ENCODE data around the gene THUMPD3. TPM values are rescaled to one million over a fixed set of nuclear protein-coding genes. Genes with fewer than 3 reads are reported as not detected.
A peak's percentile ranks its signal among the peaks of the same experiment; 100 is the strongest.

The THUMPD3 gene, protein sequence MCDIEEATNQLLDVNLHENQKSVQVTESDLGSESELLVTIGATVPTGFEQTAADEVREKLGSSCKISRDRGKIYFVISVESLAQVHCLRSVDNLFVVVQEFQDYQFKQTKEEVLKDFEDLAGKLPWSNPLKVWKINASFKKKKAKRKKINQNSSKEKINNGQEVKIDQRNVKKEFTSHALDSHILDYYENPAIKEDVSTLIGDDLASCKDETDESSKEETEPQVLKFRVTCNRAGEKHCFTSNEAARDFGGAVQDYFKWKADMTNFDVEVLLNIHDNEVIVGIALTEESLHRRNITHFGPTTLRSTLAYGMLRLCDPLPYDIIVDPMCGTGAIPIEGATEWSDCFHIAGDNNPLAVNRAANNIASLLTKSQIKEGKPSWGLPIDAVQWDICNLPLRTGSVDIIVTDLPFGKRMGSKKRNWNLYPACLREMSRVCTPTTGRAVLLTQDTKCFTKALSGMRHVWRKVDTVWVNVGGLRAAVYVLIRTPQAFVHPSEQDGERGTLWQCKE
- 10 to 100 TPM; 31.8 to 42.3 (median 34.5) TPM for total RNA-seq

DNA sequence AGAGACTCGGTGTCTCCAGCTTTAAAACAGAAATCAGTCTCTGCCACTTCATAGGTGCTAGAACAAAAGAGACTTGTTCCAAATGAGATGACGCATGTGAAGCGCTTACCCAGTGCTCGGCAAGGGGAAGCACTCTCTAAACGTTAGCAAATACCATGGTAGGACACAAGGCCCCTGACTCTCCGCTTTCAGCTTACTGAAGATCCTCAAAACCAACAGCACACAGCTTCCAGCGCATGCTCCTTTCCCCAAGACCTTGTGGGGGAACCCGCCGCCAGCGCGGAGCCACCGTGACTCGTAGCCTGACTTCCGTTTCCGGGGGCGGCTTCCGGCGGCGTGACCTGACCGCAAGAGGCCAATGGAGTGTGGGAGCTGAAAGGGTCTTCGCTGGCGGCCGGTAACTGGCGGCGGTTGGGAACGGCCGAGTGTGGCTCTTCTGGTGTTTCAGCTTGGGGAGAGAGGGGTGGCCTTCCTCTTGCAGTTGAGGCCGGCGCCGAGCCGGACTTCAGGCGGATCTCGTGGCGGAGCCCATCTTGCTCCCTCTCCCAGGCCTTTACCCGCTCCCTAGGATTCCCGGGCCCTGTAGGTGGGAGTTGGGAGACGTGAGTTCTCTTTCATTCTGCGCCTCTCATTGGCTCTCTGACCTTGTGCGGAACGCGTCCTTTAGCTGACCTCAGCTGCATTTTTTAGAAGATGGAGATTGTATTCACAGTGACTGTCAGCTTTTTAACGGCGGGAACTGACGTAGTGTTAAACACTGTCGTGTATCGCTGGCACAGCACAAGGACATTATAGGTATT, at the start of gene THUMPD3:
Gene THUMPD3 (plus strand): TSS at position 324 of the 800 bp plus-strand sequence. CDS start 2,015 bp downstream, outside the sequence.
- 0 to 1% methylated on average over 33 to 37 of the region's 46 CpGs for WGBS, 2 donors
- peaks cover 3 to 5% of the 10 kb centered on the region in 2 donors for H3K4me1 ChIP-seq
- H3K27me3 ChIP-seq, result no peaks in the 10 kb centered on the region
- peak; percentile 88 to 93 for DNase-seq
- peaks cover 19 to 22% of the 10 kb centered on the region in 2 donors for H3K36me3 ChIP-seq
- H3K4me3 ChIP-seq (replicated peaks in 1 of 3), result peak within 1 kb of the TSS; percentile 36 to 88 (median 57)
- H3K9me3 ChIP-seq, result no peaks in the 10 kb centered on the region
- peak in 1 of 2 donors; percentile 83 for TF ChIP-seq POLR2A (IDR thresholded peaks at IDR 0.05)
- TF ChIP-seq, protein P1, sequence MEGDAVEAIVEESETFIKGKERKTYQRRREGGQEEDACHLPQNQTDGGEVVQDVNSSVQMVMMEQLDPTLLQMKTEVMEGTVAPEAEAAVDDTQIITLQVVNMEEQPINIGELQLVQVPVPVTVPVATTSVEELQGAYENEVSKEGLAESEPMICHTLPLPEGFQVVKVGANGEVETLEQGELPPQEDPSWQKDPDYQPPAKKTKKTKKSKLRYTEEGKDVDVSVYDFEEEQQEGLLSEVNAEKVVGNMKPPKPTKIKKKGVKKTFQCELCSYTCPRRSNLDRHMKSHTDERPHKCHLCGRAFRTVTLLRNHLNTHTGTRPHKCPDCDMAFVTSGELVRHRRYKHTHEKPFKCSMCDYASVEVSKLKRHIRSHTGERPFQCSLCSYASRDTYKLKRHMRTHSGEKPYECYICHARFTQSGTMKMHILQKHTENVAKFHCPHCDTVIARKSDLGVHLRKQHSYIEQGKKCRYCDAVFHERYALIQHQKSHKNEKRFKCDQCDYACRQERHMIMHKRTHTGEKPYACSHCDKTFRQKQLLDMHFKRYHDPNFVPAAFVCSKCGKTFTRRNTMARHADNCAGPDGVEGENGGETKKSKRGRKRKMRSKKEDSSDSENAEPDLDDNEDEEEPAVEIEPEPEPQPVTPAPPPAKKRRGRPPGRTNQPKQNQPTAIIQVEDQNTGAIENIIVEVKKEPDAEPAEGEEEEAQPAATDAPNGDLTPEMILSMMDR (IDR thresholded peaks at IDR 0.05), result no peak
- intact Hi-C loops (cut with DNase I), result loop anchor here (10.0 kb wide), 1 partner anchor 62 kb away; no protein-coding TSS in a partner anchor
- H3K27ac ChIP-seq, result peak within 1 kb of the TSS; percentile 54 to 86 (median 79)

DNA sequence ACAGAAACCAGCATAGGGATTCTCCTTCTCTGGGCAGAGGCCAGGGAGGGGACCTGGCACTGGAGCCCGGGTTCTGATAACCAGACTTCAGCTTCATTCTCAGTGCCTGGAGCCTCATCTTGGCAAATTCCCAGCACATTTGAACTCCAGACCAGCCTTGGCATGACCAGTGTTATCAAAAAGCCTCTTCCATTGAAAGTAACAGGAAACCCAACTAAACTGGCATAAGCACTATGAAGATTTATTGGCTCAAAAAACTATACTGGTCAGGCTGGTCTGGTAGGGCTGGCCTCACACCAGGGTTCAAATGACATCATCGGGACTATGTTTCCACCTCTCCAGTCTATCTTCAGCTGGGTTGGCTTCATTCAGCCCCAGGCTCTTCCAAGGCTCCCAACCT, 48.1 kb upstream of the THUMPD3 start:
- no peak overlapping the region for H3K4me3 ChIP-seq (replicated peaks in 1 of 3)
- H3K4me1 ChIP-seq, result peaks cover 0 to 4% of the 10 kb centered on the region in 2 donors
- 59 to 61% methylated on average over 2 of the region's 2 CpGs for WGBS, 2 donors
- DNase-seq, result no peak
- no peaks in the 10 kb centered on the region for H3K36me3 ChIP-seq
- H3K9me3 ChIP-seq, result no peaks in the 10 kb centered on the region
- intact Hi-C loops (cut with DNase I), result no loop called here
- TF ChIP-seq, protein P1 (IDR thresholded peaks at IDR 0.05), result no peak
- no peak for TF ChIP-seq POLR2A (IDR thresholded peaks at IDR 0.05)
- no peaks in the 10 kb centered on the region for H3K27me3 ChIP-seq
- no peak overlapping the region for H3K27ac ChIP-seq

DNA sequence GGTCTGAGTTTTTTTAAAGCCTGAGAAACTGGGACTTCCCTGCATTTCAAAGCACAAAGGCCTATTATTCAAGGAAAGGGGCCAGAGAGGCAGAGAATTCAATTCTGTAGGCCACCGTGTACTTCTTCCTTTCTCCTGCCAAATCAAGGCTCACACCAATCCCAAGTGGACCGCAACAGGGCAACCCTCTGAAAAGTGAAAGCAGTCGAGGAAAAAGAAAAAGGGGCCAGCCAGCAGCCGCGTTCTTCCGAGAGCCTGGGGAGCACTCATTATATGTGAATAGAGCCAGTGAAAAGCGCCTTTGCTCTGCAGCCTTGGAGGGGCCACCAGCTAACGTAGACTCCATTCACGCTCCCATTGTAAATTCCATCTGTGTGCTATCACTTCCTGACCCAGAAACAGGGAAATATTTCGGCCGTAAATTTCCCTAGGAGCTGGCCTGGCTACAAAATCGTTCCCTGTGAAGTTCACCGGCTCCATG, 45.9 kb upstream of the THUMPD3 start:
- Histone ChIP-seq H3K27me3 (no peaks in the 10 kb centered on the region), H3K4me1 (peaks cover 0 to 4% of the 10 kb centered on the region in 2 donors), H3K36me3 (no peaks in the 10 kb centered on the region), H3K9me3 (no peaks in the 10 kb centered on the region), H3K4me3 (replicated peaks in 1 of 3) (no peak overlapping the region), H3K27ac (peak overlapping the region in 2 of 3 donors; percentile 4 to 25)
- WGBS, 2 donors, result 56 to 69% methylated on average over 13 of the region's 13 CpGs
- intact Hi-C loops (cut with DNase I), result no loop called here
- TF ChIP-seq, protein P1 (IDR thresholded peaks at IDR 0.05), result no peak
- TF ChIP-seq POLR2A (IDR thresholded peaks at IDR 0.05), result no peak
- no peak for DNase-seq

DNA sequence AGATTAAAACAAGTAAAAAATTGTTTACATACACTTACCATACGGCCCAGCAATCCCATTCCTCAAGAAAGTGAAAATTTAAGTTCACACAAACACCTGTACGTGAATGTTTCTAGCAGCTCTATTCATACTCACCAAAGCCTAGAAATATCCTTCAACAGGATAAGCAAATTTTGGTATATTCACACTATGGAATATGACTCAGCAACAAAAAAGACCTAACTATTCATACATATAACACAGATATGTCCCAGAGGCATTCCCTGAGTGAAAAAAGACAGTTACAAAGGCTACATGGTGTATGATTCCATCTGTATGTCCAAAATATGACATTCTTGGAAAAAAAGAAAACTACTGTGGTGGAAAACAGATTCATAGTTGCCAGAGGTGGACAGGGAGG, 40.1 kb upstream of the THUMPD3 start:
- TF ChIP-seq POLR2A (IDR thresholded peaks at IDR 0.05), result no peak
- TF ChIP-seq, protein P1 (IDR thresholded peaks at IDR 0.05), result no peak
- no peak for DNase-seq
- Histone ChIP-seq H3K4me3 (replicated peaks in 1 of 3) (no peak overlapping the region), H3K36me3 (no peaks in the 10 kb centered on the region), H3K27ac (no peak overlapping the region), H3K4me1 (no peaks in the 10 kb centered on the region), H3K9me3 (no peaks in the 10 kb centered on the region), H3K27me3 (no peaks in the 10 kb centered on the region)
- 97% methylated on average over 2 of the region's 2 CpGs for WGBS, 2 donors
- intact Hi-C loops (cut with DNase I), result no loop called here
